Liver (tissue), 9 donors: ENCODE data around the gene EMX2. TPM values are rescaled to one million over a fixed set of nuclear protein-coding genes. Genes with fewer than 3 reads are reported as not detected.

Source experiments
- DNase-seq: peaks from one replicate; pipeline ENCODE4 v3.0.0-alpha.2; 2017; ENCODE audit warnings: low spot score
- H3K27ac ChIP-seq, 2 donors: one replicate each; pipeline ENCODE4 v1.7.0; 2013; ENCODE audit warnings: inconsistent platforms in 2 of 2, low read length in 2 of 2, control low read depth in 1 of 2, low read depth in 1 of 2, mild to moderate bottlenecking in 1 of 2
- H3K27me3 ChIP-seq, 4 donors: one replicate each; pipeline versions ENCODE4 v1.6.1 to v1.7.0; 2013; ENCODE audit warnings: low read length in 3 of 4, inconsistent platforms in 1 of 4, mild to moderate bottlenecking in 1 of 4, moderate library complexity in 1 of 4; ENCODE audit not compliant: control insufficient read depth in 4 of 4, insufficient read depth in 4 of 4
- H3K36me3 ChIP-seq, 4 donors: one replicate each; pipeline versions ENCODE4 v1.6.1 to v1.7.0; 2013; ENCODE audit warnings: low read length in 3 of 4, mild to moderate bottlenecking in 3 of 4, low read depth in 1 of 4, moderate library complexity in 1 of 4; ENCODE audit not compliant: control insufficient read depth in 4 of 4, insufficient read depth in 3 of 4
- H3K4me1 ChIP-seq, 4 donors: one replicate each; pipeline versions ENCODE4 v1.6.1 to v1.7.0; 2013; ENCODE audit warnings: low read length in 3 of 4, mild to moderate bottlenecking in 3 of 4, moderate library complexity in 1 of 4; ENCODE audit not compliant: control insufficient read depth in 4 of 4, insufficient read depth in 4 of 4
- H3K4me3 ChIP-seq, 3 donors: one replicate each; pipeline versions ENCODE4 v1.6.1 to v1.7.0; 2013; ENCODE audit warnings: low read length in 3 of 3, control low read depth in 1 of 3, low read depth in 1 of 3, mild to moderate bottlenecking in 1 of 3
- H3K9ac ChIP-seq, 2 donors: one replicate each; pipeline ENCODE4 v1.7.0; 2013; ENCODE audit warnings: low read length in 2 of 2, mild to moderate bottlenecking in 2 of 2, moderate library complexity in 2 of 2, control low read depth in 1 of 2, low read depth in 1 of 2
- H3K9me3 ChIP-seq, 4 donors: one replicate each; pipeline versions ENCODE4 v1.6.1 to v1.7.0; 2013; ENCODE audit warnings: low read length in 3 of 4; ENCODE audit not compliant: control insufficient read depth in 4 of 4
- ATF3 ChIP-seq: IDR thresholded peaks from 2 replicates; pipeline ENCODE4 v1.6.1; 2016; ENCODE audit warnings: antibody characterized with exemption
- CTCF ChIP-seq: fragments of 150-350 bp; IDR thresholded peaks from 2 replicates; pipeline ENCODE4 v1.5.1; 2017; ENCODE audit warnings: improper control_type of control experiment, low read depth, low read length; ENCODE audit not compliant: missing input control
- EGR1 ChIP-seq, 2 donors: IDR thresholded peaks; 2 replicates each; pipeline ENCODE4 v1.6.1; 2016 to 2018; ENCODE audit warnings: antibody characterized with exemption in 2 of 2, low read depth in 2 of 2
- FOXA1 ChIP-seq: IDR thresholded peaks from 2 replicates; pipeline ENCODE4 v1.6.1; 2016; ENCODE audit warnings: antibody characterized with exemption
- FOXA2 ChIP-seq: IDR thresholded peaks from 2 replicates; pipeline ENCODE4 v1.6.1; 2016; ENCODE audit warnings: antibody characterized with exemption
- GABPA ChIP-seq, 2 donors: IDR thresholded peaks in 1 of 2; conservative IDR thresholded peaks in 1 of 2; 2 replicates each; pipeline ENCODE4 v1.6.1; 2016; ENCODE audit warnings: antibody characterized with exemption in 2 of 2, mild to moderate bottlenecking in 1 of 2, moderate library complexity in 1 of 2
- HNF4A ChIP-seq, 2 donors: conservative IDR thresholded peaks; 2 replicates each; pipeline ENCODE4 v1.6.1; 2016; ENCODE audit warnings: antibody characterized with exemption in 2 of 2, mild to moderate bottlenecking in 2 of 2
- HNF4G ChIP-seq: IDR thresholded peaks from 2 replicates; pipeline ENCODE4 v1.6.1; 2016; ENCODE audit warnings: antibody characterized with exemption
- JUND ChIP-seq, 2 donors: IDR thresholded peaks; 2 replicates each; pipeline ENCODE4 v1.6.1; 2016; ENCODE audit warnings: antibody characterized with exemption in 2 of 2
- MAX ChIP-seq: IDR thresholded peaks from 2 replicates; pipeline ENCODE4 v1.6.1; 2016; ENCODE audit warnings: antibody characterized with exemption
- NR2F2 ChIP-seq: IDR thresholded peaks from 2 replicates; pipeline ENCODE4 v1.6.1; 2016; ENCODE audit warnings: antibody characterized with exemption
- RAD21 ChIP-seq, 2 donors: IDR thresholded peaks; 2 replicates each; pipeline ENCODE4 v1.6.1; 2016; ENCODE audit warnings: antibody characterized with exemption in 2 of 2, mild to moderate bottlenecking in 2 of 2
- REST ChIP-seq: IDR thresholded peaks from 2 replicates; pipeline ENCODE4 v1.6.1; 2016; ENCODE audit warnings: antibody characterized with exemption, mild to moderate bottlenecking
- RXRA ChIP-seq, 2 donors: IDR thresholded peaks; 2 replicates each; pipeline ENCODE4 v1.6.1; 2017 to 2018; ENCODE audit warnings: antibody characterized with exemption in 2 of 2, mild to moderate bottlenecking in 1 of 2
- SP1 ChIP-seq: IDR thresholded peaks from 2 replicates; pipeline ENCODE4 v1.6.1; 2018; ENCODE audit warnings: antibody characterized with exemption, mild to moderate bottlenecking
- TAF1 ChIP-seq: conservative IDR thresholded peaks from 2 replicates; pipeline ENCODE4 v1.6.1; 2016; ENCODE audit warnings: antibody characterized with exemption, mild to moderate bottlenecking
- YY1 ChIP-seq: IDR thresholded peaks from 2 replicates; pipeline ENCODE4 v1.6.1; 2016; ENCODE audit warnings: antibody characterized with exemption, mild to moderate bottlenecking
- ZBTB33 ChIP-seq: IDR thresholded peaks from 2 replicates; pipeline ENCODE4 v1.6.1; 2016; ENCODE audit warnings: antibody characterized with exemption
- WGBS: extraction: QIAGEN DNeasy Blood & Tissue Kit; methylation state at CpG from one replicate; pipeline ENCODE4 v1.1.7; 2013; 5-methylcytosine and 5-hydroxymethylcytosine counted together
- polyA plus RNA-seq, 2 donors: library from polyadenylated mRNA; stranded (reverse) in 1 of 2; unstranded in 1 of 2; fragments of 200-250 nt in 1 of 2; fragments of >200 nt in 1 of 2; fragmentation: Nextera tagmentation in 1 of 2; extraction: Ambion mirVana in 1 of 2; gene quantifications; one replicate each; pipeline versions ENCODE4 v1.2.1 to v1.2.3, GENCODE V29; 2013 to 2015
- total RNA-seq, 2 donors: library from RNA; depleted of rRNA; stranded (reverse); fragments of >200 nt; gene quantifications; one replicate each; pipeline ENCODE4 v1.2.3, GENCODE V29; 2014
- donor health status: healthy.
- donor health status: healthy.
- donor health status: healthy.
- donor health status: healthy.
- donor health status: healthy.

EMX2 gene
- total and polyA plus RNA-seq, 4 donors: not detected

GRCh38 chr10:117563780-117564179 lies 21.2 kb downstream of the EMX2 start:
- Histone ChIP-seq H3K27ac (no peak overlapping the region), H3K9me3 (no peaks in the 10 kb centered on the region), H3K4me3 (no peak overlapping the region), H3K9ac (no peak overlapping the region), H3K36me3 (no peaks in the 10 kb centered on the region), H3K27me3 (peaks cover 0 to 8% (median 4%) of the 10 kb centered on the region in 4 donors), H3K4me1 (no peaks in the 10 kb centered on the region)
- TF ChIP-seq ZBTB33 (no peak), EGR1 (IDR thresholded peaks at IDR 0.05; ENCODE audit: low read depth in 2 of 2) (no peak), HNF4G (no peak), RXRA (IDR thresholded peaks at IDR 0.05) (no peak), MAX (no peak), GABPA (IDR thresholded peaks at IDR 0.05 in 1 of 2, conservative IDR thresholded peaks at IDR 0.05 in 1 of 2) (no peak), FOXA2 (no peak), RAD21 (IDR thresholded peaks at IDR 0.05) (no peak), CTCF (no peak), SP1 (no peak), NR2F2 (no peak), TAF1 (no peak), ATF3 (no peak), FOXA1 (no peak), YY1 (no peak), REST (no peak), HNF4A (conservative IDR thresholded peaks at IDR 0.05) (no peak)
- no peak for DNase-seq
- 73% methylated on average over 10 of the region's 10 CpGs for WGBS

GRCh38 chr10:117565068-117565467 lies 22.5 kb downstream of the EMX2 start:
- Histone ChIP-seq H3K27me3 (peaks cover 0 to 11% (median 2%) of the 10 kb centered on the region in 4 donors), H3K9me3 (no peaks in the 10 kb centered on the region), H3K27ac (no peak overlapping the region), H3K36me3 (no peaks in the 10 kb centered on the region), H3K9ac (no peak overlapping the region), H3K4me3 (no peak overlapping the region), H3K4me1 (no peaks in the 10 kb centered on the region)
- 49% methylated on average over 3 of the region's 3 CpGs for whole genome bisulfite sequencing
- TF ChIP-seq YY1 (no peak), RAD21 (IDR thresholded peaks at IDR 0.05) (no peak), HNF4A (conservative IDR thresholded peaks at IDR 0.05) (no peak), EGR1 (IDR thresholded peaks at IDR 0.05; ENCODE audit: low read depth in 2 of 2) (no peak), SP1 (no peak), GABPA (IDR thresholded peaks at IDR 0.05 in 1 of 2, conservative IDR thresholded peaks at IDR 0.05 in 1 of 2) (no peak), HNF4G (no peak), FOXA2 (no peak), JUND (IDR thresholded peaks at IDR 0.05) (no peak), RXRA (IDR thresholded peaks at IDR 0.05) (no peak), NR2F2 (no peak), TAF1 (no peak)
- no peak for DNase-seq
